ENCODE results near the gene WNT8B. TPM values are rescaled to one million over a fixed set of nuclear protein-coding genes. Genes with fewer than 3 reads are reported as not detected.

Gene WNT8B
- total and polyA plus RNA-seq, 2 of the 13 experiments (the other 11 are each of a cell fraction or from before 2014, with no cell fraction given), result 0.07 to 0.20 TPM

GRCh38 chr10:100433253-100434240 is 29.3 kb upstream of the WNT8B start (continued):
- TF ChIP-seq, protein P1, sequence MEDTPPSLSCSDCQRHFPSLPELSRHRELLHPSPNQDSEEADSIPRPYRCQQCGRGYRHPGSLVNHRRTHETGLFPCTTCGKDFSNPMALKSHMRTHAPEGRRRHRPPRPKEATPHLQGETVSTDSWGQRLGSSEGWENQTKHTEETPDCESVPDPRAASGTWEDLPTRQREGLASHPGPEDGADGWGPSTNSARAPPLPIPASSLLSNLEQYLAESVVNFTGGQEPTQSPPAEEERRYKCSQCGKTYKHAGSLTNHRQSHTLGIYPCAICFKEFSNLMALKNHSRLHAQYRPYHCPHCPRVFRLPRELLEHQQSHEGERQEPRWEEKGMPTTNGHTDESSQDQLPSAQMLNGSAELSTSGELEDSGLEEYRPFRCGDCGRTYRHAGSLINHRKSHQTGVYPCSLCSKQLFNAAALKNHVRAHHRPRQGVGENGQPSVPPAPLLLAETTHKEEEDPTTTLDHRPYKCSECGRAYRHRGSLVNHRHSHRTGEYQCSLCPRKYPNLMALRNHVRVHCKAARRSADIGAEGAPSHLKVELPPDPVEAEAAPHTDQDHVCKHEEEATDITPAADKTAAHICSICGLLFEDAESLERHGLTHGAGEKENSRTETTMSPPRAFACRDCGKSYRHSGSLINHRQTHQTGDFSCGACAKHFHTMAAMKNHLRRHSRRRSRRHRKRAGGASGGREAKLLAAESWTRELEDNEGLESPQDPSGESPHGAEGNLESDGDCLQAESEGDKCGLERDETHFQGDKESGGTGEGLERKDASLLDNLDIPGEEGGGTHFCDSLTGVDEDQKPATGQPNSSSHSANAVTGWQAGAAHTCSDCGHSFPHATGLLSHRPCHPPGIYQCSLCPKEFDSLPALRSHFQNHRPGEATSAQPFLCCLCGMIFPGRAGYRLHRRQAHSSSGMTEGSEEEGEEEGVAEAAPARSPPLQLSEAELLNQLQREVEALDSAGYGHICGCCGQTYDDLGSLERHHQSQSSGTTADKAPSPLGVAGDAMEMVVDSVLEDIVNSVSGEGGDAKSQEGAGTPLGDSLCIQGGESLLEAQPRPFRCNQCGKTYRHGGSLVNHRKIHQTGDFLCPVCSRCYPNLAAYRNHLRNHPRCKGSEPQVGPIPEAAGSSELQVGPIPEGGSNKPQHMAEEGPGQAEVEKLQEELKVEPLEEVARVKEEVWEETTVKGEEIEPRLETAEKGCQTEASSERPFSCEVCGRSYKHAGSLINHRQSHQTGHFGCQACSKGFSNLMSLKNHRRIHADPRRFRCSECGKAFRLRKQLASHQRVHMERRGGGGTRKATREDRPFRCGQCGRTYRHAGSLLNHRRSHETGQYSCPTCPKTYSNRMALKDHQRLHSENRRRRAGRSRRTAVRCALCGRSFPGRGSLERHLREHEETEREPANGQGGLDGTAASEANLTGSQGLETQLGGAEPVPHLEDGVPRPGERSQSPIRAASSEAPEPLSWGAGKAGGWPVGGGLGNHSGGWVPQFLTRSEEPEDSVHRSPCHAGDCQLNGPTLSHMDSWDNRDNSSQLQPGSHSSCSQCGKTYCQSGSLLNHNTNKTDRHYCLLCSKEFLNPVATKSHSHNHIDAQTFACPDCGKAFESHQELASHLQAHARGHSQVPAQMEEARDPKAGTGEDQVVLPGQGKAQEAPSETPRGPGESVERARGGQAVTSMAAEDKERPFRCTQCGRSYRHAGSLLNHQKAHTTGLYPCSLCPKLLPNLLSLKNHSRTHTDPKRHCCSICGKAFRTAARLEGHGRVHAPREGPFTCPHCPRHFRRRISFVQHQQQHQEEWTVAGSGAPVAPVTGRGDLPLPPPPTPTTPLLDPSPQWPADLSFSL (CRISPR knock-in tag; IDR thresholded peaks at IDR 0.05), result no peak
- no peak for TF ChIP-seq HOXA7 (CRISPR knock-in tag; IDR thresholded peaks at IDR 0.05)
- no peak for TF ChIP-seq EZH2 (conservative IDR thresholded peaks at IDR 0.05; ENCODE audit: low read depth, low read length)
- TF ChIP-seq ZFYVE20 (CRISPR knock-in tag; IDR thresholded peaks at IDR 0.05; ENCODE audit: borderline replicate concordance, low read depth), result no peak
- no peak for TF ChIP-seq FOXC1 (CRISPR knock-in tag; IDR thresholded peaks at IDR 0.05; ENCODE audit: borderline replicate concordance)
- TF ChIP-seq ZFP36 (IDR thresholded peaks at IDR 0.05; ENCODE audit: borderline replicate concordance, low read depth, low read length, partially characterized antibody), result peak; percentile 10
- TF ChIP-seq TRAFD1 (CRISPR knock-in tag; IDR thresholded peaks at IDR 0.05; ENCODE audit: borderline replicate concordance), result no peak
- TF ChIP-seq KAT8 (CRISPR knock-in tag; IDR thresholded peaks at IDR 0.05), result peak; percentile 67; the same call in 1 of the 2 replicates
- TF ChIP-seq PHF21A (CRISPR knock-in tag; IDR thresholded peaks at IDR 0.05), result 0 out of 2 replicates have a peak, but pooled peaks have one; percentile 32
- TF ChIP-seq HNF1B (CRISPR knock-in tag; IDR thresholded peaks at IDR 0.05), result peak; percentile 54
- TF ChIP-seq CREB1 (IDR thresholded peaks at IDR 0.05), result no peak
- TF ChIP-seq CREB1 (CRISPR knock-in tag; IDR thresholded peaks at IDR 0.05), result peak; percentile 52; the same call in 1 of the 2 replicates
- TF ChIP-seq ZNF672 (CRISPR knock-in tag; IDR thresholded peaks at IDR 0.05), result no peak
- no peak for TF ChIP-seq ZNF460 (CRISPR knock-in tag; IDR thresholded peaks at IDR 0.05; ENCODE audit: borderline replicate concordance)
- no peak for TF ChIP-seq ZNF296 (CRISPR knock-in tag; conservative IDR thresholded peaks at IDR 0.05)
- TF ChIP-seq BORCS8-MEF2B (CRISPR knock-in tag; IDR thresholded peaks at IDR 0.05), result no peak; the same call in 1 of the 2 replicates
- no peak for TF ChIP-seq ZSCAN21 (CRISPR knock-in tag; IDR thresholded peaks at IDR 0.05; ENCODE audit: borderline replicate concordance)
- TF ChIP-seq ZNF501 (CRISPR knock-in tag; IDR thresholded peaks at IDR 0.05), result peak; percentile 69; the same call in 1 of the 2 replicates
- no peak for TF ChIP-seq NFE2L2 (IDR thresholded peaks at IDR 0.05; ENCODE audit: low read length)

Measured in HepG2 (cell line).